Activated CD8-positive, alpha-beta memory T cell treated with anti-CD3 and anti-CD28 coated beads for 24 hours (primary cell): Measurements from ENCODE around the gene ARHGEF7.

Source experiments
- DNase-seq: peaks from one replicate; pipeline ENCODE4 v3.0.0-alpha.2; 2020

Gene ARHGEF7

DNA sequence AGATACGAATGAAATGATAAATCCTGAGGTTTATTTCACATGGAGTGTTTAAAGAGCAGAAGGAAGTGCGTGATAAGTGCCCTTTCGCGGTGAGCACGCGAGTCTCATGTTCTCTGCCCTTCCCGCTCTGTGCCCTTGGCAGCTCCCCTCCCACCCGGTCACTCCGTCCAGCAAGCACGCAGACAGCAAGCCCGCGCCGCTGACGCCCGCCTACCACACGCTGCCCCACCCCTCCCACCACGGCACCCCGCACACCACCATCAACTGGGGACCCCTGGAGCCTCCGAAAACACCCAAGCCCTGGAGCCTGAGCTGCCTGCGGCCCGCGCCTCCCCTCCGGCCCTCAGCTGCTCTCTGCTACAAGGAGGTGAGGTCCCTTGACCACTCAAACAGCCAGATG lies 167.9 kb downstream of the ARHGEF7 start:
- no peak for DNase-seq

DNA sequence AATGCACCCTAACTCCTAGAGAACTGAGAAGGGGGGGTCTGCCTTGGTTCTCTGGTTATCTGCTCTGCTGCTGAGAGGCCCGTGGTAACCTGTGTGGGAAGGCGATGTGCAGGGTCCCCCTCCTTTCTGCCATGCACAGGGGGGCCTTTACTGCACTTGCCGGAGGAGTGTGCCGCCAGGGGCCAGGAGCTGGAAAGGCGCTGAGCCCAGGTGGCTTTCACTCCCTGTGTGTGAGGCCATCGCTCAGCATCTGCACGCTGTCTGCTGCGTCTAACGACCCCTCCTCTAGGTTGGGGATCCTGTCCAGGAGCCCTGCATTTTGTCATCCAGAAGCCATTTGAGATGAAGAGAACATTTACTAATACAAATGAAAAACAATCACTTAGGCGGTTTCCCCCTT lies 168.3 kb downstream of the ARHGEF7 start:
- DNase-seq, result no peak

DNA sequence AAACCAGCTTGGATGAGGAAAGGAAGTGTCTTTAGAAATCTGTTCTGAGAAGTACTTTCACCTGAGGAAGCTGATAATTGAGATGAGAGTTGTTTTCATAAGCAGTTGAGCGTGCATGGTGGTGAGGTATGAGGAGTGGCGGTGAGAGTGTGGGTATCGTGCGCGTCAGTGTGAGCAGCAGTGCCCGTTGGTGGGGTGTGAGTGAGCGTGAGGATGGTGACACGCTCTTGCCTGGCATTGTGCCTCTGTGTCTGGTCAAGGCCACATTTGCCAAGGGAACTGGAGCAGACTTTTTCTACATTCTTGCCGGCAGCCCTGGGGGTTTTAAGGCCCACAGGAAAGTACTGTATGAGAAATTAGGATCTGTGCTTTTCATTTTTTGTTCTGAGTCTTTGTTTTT lies 168.9 kb downstream of the ARHGEF7 start:
- DNase-seq, result no peak

DNA sequence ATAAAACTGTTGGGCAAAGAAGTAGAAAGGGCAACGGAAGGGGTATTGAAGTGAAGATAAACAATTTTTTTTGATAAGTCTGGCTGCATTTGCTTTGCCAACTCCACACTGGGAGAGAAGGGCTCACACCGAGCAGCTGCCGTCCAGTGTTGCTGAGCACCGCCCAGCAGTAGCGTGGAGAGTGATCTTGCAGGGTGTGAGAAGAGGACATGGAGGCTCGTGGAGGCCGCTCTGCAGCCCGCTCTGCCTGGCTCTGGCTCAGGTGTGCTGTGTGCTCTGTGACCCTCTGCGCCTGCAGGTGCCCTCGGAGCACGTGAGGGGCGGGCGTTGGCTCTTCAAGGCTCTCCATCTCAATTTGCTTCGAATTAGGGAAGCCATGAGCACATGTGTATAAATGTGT lies 169.5 kb downstream of the ARHGEF7 start:
- no peak for DNase-seq

DNA sequence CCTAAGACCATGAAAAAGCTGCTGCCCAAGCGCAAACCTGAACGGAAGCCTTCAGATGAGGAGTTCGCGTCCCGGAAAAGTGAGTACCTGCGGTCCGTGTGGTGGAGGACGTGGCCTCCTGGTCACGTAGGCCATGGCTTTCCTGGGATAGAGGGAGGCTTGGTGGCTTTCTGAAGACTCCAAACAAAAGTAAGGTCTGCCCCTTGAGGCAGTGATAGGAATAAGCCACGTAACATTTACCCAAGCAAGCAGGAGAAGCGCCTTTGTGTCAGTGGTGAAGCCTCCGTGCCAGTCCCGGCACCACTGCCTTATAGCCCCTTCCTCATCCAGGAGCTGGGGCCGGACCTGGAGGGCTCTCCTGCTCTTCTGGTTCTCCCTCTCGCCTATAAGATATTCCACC lies 171.1 kb downstream of the ARHGEF7 start:
- no peak for DNase-seq

DNA sequence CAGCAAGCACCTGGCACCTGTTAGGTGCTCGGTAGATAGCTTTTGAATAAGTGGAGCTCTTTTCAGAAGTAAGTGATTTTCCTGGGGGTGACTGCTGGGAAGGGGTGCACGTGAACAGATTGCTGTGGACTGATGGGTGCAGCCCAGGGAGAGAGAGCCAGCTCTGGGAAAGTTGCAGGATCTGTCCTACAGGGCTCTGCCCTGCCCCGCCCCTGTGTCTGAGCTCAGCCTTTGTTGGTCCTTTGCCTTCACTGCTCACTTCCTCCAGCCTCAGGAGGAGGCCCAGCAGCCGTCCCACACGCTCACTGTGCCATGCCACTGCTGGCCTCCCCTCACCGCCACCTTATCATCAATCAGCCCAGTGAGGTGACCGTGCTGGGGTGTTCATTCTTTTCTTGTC lies 171.6 kb downstream of the ARHGEF7 start:
- no peak for DNase-seq

DNA sequence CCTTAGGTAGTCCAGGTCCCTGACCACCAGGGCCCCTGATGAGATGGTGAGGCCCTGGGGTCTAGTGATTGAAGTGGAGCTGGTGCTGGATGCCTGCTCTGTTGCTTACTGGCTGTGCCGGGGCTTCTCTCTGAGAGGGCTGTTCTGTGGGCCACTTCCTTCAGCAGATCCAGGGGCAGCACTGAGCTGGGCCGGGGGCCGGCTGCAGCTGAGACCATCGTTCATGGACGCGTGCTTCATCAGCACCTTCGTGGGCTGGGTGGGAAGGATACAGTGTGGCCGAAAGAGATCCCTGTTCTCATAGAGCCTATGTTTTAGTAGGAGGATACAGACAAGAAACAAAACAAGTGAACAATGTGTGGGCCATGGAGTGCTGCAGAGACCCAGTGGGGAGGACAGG lies 172.1 kb downstream of the ARHGEF7 start:
- DNase-seq, result no peak

DNA sequence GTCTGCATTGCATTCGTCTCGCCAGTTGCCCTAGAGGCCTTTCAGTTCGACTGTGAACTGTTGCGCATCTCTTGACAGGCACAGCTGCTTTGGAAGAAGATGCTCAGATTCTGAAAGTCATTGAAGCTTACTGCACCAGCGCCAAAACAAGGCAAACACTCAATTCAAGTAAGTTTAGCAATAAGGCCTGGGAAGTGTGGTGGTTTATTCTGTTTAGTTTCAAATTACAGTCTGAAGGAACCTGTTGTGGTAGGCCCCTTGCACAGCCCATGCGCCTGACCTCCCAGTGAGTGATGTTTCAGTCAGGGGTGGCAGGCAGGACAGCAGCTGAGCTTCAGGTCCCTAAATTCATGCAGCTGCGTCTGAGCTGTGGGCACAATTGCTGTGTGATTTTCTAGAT lies 173.2 kb downstream of the ARHGEF7 start:
- no peak for DNase-seq

DNA sequence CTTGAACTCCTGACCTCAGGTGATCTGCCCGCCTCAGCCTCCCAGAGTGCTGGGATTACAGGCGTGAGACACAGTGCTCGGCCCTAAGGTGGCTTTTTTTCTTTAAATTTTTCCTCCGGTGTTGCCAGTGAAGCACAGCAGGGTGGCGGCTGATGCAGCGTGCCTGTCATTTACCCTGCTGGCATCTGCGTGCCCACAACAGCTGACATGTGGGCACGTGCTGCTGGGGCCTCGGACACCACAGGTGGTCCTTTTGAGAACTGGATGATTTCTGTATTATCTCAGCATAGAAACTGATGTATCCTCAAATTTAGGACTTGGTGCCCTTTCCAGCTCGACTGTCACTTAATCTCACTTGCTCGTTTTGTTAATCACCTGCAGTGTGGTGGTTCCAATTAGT lies 174.1 kb downstream of the ARHGEF7 start:
- DNase-seq, result no peak

DNA sequence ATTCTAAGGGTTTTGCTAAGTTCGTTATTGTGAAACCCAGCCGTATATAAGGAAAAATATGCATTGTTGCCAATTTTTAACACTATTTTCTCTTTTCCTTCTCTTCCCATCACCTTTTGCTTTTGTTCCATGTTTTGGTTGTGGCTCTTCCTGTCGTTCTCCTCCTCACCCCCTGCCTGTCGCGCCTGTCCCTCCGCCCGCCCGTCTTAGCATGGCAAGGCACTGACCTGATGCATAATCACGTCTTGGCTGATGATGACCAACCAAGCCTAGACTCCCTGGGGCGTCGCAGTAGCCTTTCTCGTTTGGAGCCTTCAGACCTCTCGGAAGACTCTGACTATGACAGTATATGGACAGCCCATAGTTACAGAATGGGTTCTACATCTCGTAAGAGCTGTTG lies 176.8 kb downstream of the ARHGEF7 start:
- DNase-seq, result peak; percentile 15

DNA sequence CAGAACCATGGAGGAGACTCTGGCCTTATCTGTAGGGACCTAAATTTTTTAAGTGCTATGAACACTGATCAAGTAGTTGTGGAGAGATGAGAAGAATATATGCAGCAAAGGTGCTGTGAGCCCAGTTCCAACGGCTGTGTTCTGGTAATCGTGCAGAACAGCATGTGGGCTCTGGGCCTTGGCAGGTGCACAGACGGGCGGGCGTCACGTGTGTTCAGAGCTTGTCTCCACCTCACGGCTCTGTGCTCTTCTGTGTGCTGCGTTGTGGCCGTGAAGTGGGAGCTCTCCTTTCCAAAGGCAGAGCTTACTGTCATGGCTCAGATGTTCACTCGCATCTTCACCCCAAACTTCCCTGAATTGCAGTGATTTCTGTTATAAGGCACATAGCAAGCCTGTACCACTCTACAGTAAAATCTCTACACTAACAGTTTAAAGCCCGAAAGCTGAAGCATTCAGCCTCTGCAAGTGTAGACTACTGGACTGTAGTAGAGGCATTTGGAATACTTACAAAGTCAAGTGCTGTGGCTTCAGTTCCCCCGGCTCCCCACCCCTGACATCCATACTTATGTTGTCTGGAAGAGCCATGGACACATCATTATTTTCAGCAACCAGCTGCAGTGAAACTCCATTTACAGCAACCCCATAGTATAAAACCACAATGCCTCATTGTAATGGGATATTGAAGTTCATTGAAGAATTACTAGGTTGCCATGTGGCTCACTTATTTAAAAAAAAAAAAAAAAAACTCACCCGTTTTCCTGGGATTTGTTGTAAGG lies 177.8 kb downstream of the ARHGEF7 start:
- peak; percentile 30 for DNase-seq

DNA sequence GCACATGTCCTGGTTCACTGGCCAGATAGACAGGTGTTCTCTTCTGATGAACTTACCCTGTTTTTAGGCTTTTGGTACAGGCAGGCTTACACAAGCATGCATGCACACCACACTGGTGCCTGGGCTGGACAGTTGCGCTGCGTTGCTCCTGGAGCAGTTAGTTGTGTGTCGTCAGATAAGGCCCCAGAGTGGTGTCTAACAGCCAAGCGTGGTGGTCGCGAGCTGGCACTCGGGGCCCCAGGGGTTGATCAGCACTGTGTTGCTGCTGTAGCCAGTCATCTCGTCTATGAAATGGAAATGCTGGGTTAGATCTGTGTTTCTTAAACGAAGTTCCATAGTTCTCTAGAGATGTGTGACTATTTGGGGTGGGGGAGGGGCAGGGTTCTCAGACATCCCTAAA lies 180.8 kb downstream of the ARHGEF7 start:
- peak; percentile 46 for DNase-seq

DNA sequence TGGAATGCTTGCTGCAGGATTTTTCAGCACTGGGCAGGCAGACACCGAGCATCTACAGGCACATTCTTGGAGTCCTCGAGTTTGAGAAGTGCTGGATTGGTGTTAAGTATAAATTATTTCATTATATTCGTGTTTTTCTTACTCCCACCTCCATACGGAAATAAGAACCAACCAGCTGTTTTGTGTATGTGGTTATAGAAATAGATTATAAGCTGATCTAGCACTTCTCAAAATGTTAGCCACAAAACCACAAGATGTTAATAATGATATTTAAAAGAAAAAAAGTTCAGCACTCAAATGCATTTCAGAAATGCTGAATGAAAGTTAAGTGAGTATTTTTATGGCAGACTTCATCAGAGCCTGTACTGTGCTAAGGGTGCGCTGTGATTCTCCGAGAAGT lies 181.3 kb downstream of the ARHGEF7 start:
- no peak for DNase-seq

DNA sequence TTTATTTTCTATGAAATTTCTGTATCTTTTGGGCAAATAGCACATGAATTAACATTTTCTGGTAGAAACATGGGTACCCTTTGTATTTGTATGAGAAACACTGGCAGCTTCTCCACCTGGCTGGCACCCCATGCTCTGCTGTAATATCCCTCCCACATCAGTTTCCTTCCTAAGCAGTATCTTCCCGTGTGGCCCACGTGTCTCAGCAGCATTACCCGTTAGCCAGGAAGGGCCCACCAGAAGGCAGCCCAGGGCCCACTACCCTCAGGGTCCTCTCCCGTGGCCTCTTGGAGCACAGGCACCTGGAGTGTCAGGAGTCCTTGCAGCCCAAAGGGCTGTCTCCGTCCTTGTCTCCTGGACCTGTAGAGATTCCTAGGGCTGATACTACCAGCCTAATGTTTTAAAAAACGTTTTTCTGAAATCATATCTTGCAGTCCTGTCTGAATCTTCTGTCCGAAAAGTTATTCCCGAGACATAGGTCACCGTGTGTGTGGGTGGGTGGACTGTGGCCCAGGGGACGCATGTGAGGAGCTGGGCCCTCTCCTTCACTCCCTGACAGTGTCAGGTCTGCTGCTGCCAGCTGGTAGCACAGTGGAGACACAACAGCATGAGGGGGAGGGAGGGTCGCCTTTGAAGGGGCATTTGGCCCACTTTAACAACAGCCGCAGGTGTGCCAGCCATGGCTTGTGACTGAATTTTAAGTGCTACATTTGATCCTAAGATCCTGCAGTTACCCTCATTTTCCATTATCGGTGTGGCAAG lies 183.3 kb downstream of the ARHGEF7 start:
- peak; percentile 40 for DNase-seq

DNA sequence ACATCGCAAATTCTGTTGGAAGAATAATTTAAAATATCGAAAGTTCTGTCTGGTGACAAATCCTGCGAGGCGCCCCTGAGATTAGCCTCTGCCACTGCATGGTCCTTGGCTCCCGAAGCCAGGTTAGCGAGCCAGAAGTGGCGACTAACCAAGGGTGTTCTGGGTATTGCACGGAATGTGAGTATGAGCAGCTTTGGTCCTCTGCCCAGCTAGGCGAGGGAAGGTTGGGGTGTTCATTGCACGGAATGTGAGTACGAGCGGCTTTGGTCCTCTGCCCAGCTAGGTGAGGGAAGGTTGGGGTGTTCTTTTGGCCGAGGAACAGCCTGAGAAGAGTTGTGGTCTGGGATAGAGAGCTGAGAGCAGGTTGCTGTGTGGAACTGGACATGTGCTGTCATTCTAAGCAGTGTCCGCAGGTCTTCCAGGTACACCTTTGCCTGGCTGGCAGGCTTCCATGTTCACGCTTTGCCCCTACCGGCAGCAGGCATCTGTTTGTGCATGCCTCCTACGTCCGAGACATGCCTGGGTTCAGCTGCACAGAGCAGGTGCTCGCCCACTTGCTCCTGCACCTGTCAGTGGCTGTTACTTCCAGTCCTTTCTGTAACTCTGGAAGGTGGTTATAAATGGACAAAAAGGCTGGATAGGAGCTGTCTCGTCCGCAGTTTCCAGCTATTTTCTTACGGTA lies 187.1 kb downstream of the ARHGEF7 start:
- no peak for DNase-seq

DNA sequence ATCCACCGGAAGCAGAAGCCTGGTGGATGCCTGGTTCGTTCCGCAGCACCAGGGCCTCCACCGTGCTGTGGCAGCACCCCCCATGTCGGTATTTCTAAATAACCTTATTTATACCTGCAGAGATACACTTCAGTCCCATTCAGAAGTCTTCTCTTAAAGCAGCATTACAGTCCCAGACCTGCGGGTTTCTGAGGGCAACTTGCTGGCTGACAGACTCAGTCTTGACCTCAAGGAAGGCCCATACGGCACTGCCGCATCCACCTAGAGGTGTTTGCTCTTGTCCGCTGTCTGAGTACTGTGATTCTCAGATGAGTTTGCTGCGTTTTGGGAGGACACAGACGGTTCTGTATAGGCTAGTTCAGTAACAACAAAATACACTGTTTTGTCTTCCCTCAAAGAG lies 188.4 kb downstream of the ARHGEF7 start:
- no peak for DNase-seq

DNA sequence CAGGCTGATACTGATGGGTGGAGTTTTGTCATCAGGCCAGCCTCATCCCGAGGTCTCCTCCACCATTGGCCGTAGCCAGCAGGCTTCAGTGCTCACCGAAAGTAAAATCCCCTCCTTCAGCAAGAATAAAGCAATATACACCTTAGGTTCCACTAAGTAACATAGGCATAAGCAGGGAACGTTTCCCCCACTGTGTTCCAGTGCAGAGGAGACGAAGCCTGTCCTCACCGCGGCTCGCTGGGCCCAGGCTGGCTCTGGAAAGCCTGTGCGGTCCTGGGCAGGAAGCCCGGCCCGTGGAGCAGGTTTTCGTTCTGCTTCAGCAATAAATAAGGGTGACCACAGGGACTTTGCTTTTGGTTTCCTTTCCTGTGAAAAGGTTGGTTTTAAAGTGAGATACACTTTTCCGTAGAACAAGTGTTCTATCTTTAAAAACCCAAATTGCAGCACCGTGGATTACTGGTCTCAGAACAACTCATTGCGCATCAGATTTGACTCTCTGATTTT lies 189.0 kb downstream of the ARHGEF7 start:
- DNase-seq, result no peak

DNA sequence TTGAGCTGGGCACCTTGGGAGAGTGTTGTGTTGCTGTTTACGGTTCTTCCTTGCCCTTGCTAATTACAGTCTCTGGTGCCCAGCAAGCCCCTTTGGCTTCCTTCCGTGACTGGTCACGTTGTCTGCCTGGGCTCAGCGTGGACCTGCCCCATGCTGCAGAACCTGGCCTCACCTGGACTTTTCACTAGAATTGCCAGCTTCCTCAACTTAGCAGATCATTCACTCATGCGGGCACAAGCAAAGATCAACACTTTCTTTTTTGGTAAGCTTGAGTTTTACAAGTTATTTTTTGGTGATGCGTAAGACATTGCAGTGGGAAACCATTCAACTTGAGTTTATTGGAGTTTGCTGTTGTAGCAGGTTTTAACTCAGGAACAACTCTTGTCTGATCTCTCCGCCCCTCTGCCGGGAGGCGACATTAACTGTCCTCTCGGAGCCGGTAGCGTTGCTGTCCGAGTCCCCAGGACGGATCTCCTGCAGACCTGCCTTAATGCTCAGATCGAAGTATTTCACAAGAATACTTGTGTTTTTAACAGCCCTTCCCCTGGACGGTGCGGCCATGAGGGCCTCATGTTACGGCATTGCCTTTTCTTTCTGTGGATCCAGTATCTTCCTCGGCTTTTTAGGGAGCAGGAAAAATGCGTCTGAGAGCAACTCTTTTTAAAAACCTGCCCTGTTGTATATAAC lies 189.6 kb downstream of the ARHGEF7 start:
- DNase-seq, result no peak

DNA sequence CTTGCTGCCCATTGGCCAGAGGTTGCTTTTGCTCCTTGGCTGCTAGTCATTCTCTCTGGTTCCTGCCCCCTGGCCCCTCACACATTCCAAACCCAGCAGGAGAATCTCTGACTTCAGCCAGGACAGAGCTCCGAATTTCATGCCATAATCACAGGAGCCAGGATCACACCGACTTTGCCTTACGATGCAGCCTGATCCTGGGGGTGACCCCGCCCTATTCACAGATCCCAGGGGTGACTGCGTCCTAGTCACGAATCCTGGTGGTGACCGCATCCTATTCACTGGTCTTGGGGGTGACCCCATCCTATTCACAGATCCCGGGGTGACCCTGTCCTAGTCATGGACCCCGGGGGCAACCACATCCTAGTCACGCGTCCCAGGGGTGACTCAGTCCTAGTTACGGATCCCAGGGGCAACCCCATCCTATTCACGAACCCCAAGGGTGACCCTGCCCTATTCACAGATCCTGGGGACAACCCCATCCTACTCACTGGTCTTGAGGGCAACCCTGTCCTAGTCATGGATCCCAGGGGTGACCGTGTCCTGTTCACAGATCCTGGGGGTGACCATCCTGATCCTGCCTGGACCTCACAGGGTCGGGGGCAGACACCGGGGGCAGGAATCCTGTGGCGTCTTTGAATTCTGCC lies 198.0 kb downstream of the ARHGEF7 start:
- peak; percentile 28 for DNase-seq

DNA sequence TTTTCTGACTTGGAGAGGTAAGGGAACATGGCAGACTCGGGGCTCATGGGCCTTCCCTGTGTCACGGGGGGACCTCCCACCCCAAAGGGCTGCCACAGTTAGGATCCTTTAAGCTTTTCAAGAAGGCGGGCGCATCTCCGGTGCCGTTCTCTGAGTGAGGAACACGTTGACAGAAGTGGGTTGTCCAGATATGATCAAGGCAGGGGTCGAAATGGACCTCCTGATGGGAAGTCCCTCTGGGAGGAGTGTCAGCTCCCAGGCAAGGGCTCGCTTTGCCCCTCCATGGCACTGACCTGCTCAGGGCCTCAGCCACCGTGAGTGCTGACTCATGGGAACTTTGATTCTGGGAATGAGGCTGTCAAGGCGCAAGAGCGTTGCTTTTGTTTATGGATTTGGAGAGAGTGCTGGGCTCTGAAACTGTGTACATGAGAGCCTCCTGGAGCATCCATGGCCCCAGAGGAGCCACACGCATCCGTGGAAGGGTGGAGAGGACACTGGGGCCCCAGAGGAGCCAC lies 198.9 kb downstream of the ARHGEF7 start:
- DNase-seq, result no peak

DNA sequence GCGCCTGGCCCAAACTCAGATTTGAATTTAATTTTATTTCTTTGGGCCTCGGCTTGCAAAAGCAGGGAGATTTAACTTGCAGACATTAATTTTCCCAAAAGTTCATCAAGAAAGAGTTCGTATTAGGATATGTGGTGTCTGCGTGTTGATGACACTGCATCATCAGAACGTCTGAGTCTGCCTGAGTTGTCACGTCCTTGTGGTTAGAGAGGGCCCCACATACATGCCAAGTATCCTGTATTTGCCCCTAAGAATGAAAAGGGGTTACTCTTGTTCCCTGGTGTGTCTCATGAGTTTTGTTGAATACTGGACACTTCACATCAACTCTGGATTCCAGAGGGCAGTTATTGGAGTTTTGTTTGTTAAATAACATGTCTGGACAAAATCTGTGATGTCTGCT lies 199.7 kb downstream of the ARHGEF7 start:
- DNase-seq, result no peak

DNA sequence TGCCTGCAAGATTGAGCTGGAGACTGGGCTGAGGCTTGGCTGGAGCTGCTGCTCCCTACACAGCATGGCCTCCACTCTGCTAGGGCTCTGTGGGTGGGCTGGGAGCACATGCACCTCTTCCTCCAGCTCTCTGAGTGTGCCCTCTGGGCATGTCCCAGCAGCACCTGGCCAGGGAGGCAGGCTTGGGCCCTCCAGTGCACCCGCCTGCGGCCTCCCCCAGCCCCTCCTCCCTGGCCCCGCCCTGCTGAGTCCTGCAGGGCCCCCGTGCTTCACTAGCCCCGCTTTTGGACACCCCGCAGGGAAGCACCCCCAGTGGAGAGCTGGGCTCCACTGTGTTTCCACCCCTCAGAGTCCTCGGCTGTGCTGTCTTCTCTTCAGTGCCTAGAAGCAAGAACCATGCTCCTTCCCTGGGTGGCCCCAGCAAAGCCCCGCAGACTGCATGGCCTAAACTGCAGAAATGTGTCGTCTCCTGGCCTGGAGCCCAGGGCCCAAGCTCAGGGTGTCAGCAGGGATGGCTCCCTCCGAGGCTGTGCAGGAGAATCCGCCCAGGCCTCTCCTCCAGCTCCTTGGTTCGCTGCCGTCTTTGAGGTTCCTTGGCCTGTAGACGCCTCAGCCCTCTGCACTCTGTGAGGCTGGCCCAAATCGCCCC lies 200.4 kb downstream of the ARHGEF7 start:
- DNase-seq, result no peak
